ENCODE results near the gene TMCO2. TPM values are rescaled to one million over a fixed set of nuclear protein-coding genes. Genes with fewer than 3 reads are reported as not detected.
A peak's percentile ranks its signal among the peaks of the same experiment; 100 is the strongest.
"Not testable (repeated sequence)": the region's sequence is repeated elsewhere in the genome, so short reads cannot be mapped to it uniquely, and the experiment has no call there.

Gene TMCO2
- total RNA-seq (2014; rRNA removed; shearing (Covaris generic); ENCODE audit: low replicate concordance) = not detected in 2 replicates

GRCh38 chr1:40247655-40248054 lies at the start of gene TMCO2:
TSS of gene TMCO2 (plus strand) at chr1:40247937. CDS start at chr1:40247994, 57 bp downstream.
- H3K4me1 ChIP-seq (ENCODE audit: low read length) = peaks cover 3% of the 10 kb centered on the region; the same call in 1 of the 2 replicates
- H3K4me2 ChIP-seq (ENCODE audit: low read depth, low read length, poor library complexity, severe bottlenecking) = no peak within 1 kb of the TSS
- no peak within 1 kb of the TSS for H3K27ac ChIP-seq (ENCODE audit: low read length)
- no peak for DNase-seq
- H3K27me3 ChIP-seq (ENCODE audit: low read length) = no peaks in the 10 kb centered on the region
- H3K9ac ChIP-seq (ENCODE audit: low read length) = no peak within 1 kb of the TSS
- no peaks in the 10 kb centered on the region for H3K36me3 ChIP-seq (ENCODE audit: insufficient read depth, low read length)
- H3K9me2 ChIP-seq (replicated peaks; ENCODE audit: insufficient read depth, low read length) = no peaks in the 10 kb centered on the region
- H3K4me3 ChIP-seq (ENCODE audit: low read length) = no peak within 1 kb of the TSS
- H3K79me2 ChIP-seq (ENCODE audit: low read length) = no peaks in the 10 kb centered on the region
- H4K20me1 ChIP-seq (ENCODE audit: insufficient read depth, low read depth, low read length) = no peaks in the 10 kb centered on the region
- H2AFZ ChIP-seq (ENCODE audit: low read length) = no peak within 1 kb of the TSS
- H3K9me3 ChIP-seq (ENCODE audit: low read length) = no peaks in the 10 kb centered on the region

- peaks cover 64% of the 10 kb centered on the region for H3K79me2 ChIP-seq (ENCODE audit: low read length)
- no peaks in the 10 kb centered on the region for H4K20me1 ChIP-seq (ENCODE audit: insufficient read depth, low read depth, low read length)
- H3K9me3 ChIP-seq (ENCODE audit: low read length) = no peaks in the 10 kb centered on the region
- H3K27ac ChIP-seq (ENCODE audit: low read length) = no peak overlapping the region
- no peak overlapping the region for H3K9ac ChIP-seq (ENCODE audit: low read length)
- H3K36me3 ChIP-seq (ENCODE audit: insufficient read depth, low read length) = peaks cover 31% of the 10 kb centered on the region; the same call in 1 of the 2 replicates
- no peaks in the 10 kb centered on the region for H3K27me3 ChIP-seq (ENCODE audit: low read length)
- H3K4me2 ChIP-seq (ENCODE audit: low read depth, low read length, poor library complexity, severe bottlenecking) = no peak overlapping the region
- H2AFZ ChIP-seq (ENCODE audit: low read length) = no peak overlapping the region
- DNase-seq = no peak
- H3K4me3 ChIP-seq (ENCODE audit: low read length) = no peak overlapping the region
- no peaks in the 10 kb centered on the region for H3K4me1 ChIP-seq (ENCODE audit: low read length)
- H3K9me2 ChIP-seq (replicated peaks; ENCODE audit: insufficient read depth, low read length) = no peaks in the 10 kb centered on the region
Observed at GRCh38 chr1:40199126-40199525, 48.6 kb upstream of the TMCO2 start.

- Histone ChIP-seq H3K9me2 (replicated peaks; ENCODE audit: insufficient read depth, low read length) (no peaks in the 10 kb centered on the region), H2AFZ (ENCODE audit: low read length) (no peak overlapping the region), H3K4me2 (ENCODE audit: low read depth, low read length, poor library complexity, severe bottlenecking) (no peak overlapping the region), H3K9me3 (ENCODE audit: low read length) (no peaks in the 10 kb centered on the region), H3K36me3 (ENCODE audit: insufficient read depth, low read length) (peaks cover 20% of the 10 kb centered on the region), H4K20me1 (ENCODE audit: insufficient read depth, low read depth, low read length) (no peaks in the 10 kb centered on the region), H3K9ac (ENCODE audit: low read length) (no peak overlapping the region), H3K27me3 (ENCODE audit: low read length) (no peaks in the 10 kb centered on the region), H3K27ac (ENCODE audit: low read length) (no peak overlapping the region), H3K4me3 (ENCODE audit: low read length) (no peak overlapping the region), H3K79me2 (ENCODE audit: low read length) (peaks cover 73% of the 10 kb centered on the region), H3K4me1 (ENCODE audit: low read length) (peaks cover 6% of the 10 kb centered on the region)
- no peak for DNase-seq
Observed at GRCh38 chr1:40204856-40205255, 42.9 kb upstream of the TMCO2 start.

GRCh38 chr1:40210511-40211204 lies 37.1 kb upstream of the TMCO2 start:
- H3K36me3 ChIP-seq (ENCODE audit: insufficient read depth, low read length) = peaks cover 25% of the 10 kb centered on the region
- peaks cover 85% of the 10 kb centered on the region for H3K79me2 ChIP-seq (ENCODE audit: low read length)

GRCh38 chr1:40218333-40218732 lies 29.4 kb upstream of the TMCO2 start:
- no peaks in the 10 kb centered on the region for H4K20me1 ChIP-seq (ENCODE audit: insufficient read depth, low read depth, low read length)
- peaks cover 53% of the 10 kb centered on the region for H3K4me1 ChIP-seq (ENCODE audit: low read length)
- H3K9me3 ChIP-seq (ENCODE audit: low read length) = no peaks in the 10 kb centered on the region
- H3K79me2 ChIP-seq (ENCODE audit: low read length) = peaks cover 64% of the 10 kb centered on the region
- peaks cover 9% of the 10 kb centered on the region; the same call in 1 of the 2 replicates for H3K36me3 ChIP-seq (ENCODE audit: insufficient read depth, low read length)
- no peaks in the 10 kb centered on the region for H3K27me3 ChIP-seq (ENCODE audit: low read length)
- no peak overlapping the region for H2AFZ ChIP-seq (ENCODE audit: low read length)
- H3K27ac ChIP-seq (ENCODE audit: low read length) = peak overlapping the region; percentile 50; the same call in 1 of the 2 replicates
- DNase-seq = no peak
- H3K4me2 ChIP-seq (ENCODE audit: low read depth, low read length, poor library complexity, severe bottlenecking) = no peak overlapping the region
- H3K4me3 ChIP-seq (ENCODE audit: low read length) = no peak overlapping the region
- H3K9me2 ChIP-seq (replicated peaks; ENCODE audit: insufficient read depth, low read length) = no peaks in the 10 kb centered on the region
- H3K9ac ChIP-seq (ENCODE audit: low read length) = no peak overlapping the region

More at GRCh38 chr1:40210511-40211204, 37.1 kb upstream of the TMCO2 start:
- no peak overlapping the region for H3K4me2 ChIP-seq (ENCODE audit: low read depth, low read length, poor library complexity, severe bottlenecking)
- no peak overlapping the region for H3K4me3 ChIP-seq (ENCODE audit: low read length)
- H3K9ac ChIP-seq (ENCODE audit: low read length) = no peak overlapping the region
- H3K27me3 ChIP-seq (ENCODE audit: low read length) = no peaks in the 10 kb centered on the region
- no peaks in the 10 kb centered on the region for H3K9me2 ChIP-seq (replicated peaks; ENCODE audit: insufficient read depth, low read length)
- no peak overlapping the region for H3K27ac ChIP-seq (ENCODE audit: low read length)
- H2AFZ ChIP-seq (ENCODE audit: low read length) = no peak overlapping the region
- no peaks in the 10 kb centered on the region for H3K9me3 ChIP-seq (ENCODE audit: low read length)
- DNase-seq = no peak
- H3K4me1 ChIP-seq (ENCODE audit: low read length) = no peaks in the 10 kb centered on the region
- H4K20me1 ChIP-seq (ENCODE audit: insufficient read depth, low read depth, low read length) = no peaks in the 10 kb centered on the region

GRCh38 chr1:40221471-40221905 lies 26.2 kb upstream of the TMCO2 start:
- not testable (repeated sequence) for H3K4me3 ChIP-seq (ENCODE audit: low read length); H3K27ac ChIP-seq (ENCODE audit: low read length); H2AFZ ChIP-seq (ENCODE audit: low read length); H3K9ac ChIP-seq (ENCODE audit: low read length); H4K20me1 ChIP-seq (ENCODE audit: insufficient read depth, low read depth, low read length); H3K27me3 ChIP-seq (ENCODE audit: low read length); H3K9me3 ChIP-seq (ENCODE audit: low read length); H3K36me3 ChIP-seq (ENCODE audit: insufficient read depth, low read length); DNase-seq; H3K4me2 ChIP-seq (ENCODE audit: low read depth, low read length, poor library complexity, severe bottlenecking); H3K9me2 ChIP-seq (replicated peaks; ENCODE audit: insufficient read depth, low read length)
- Histone ChIP-seq H3K79me2 (ENCODE audit: low read length) (peaks cover 67% of the 10 kb centered on the region), H3K4me1 (ENCODE audit: low read length) (peaks cover 60% of the 10 kb centered on the region)

GRCh38 chr1:40221977-40222772 lies 25.6 kb upstream of the TMCO2 start:
- H3K9me2 ChIP-seq (replicated peaks; ENCODE audit: insufficient read depth, low read length) = no peaks in the 10 kb centered on the region
- H3K4me3 ChIP-seq (ENCODE audit: low read length) = no peak overlapping the region
- peaks cover 69% of the 10 kb centered on the region for H3K79me2 ChIP-seq (ENCODE audit: low read length)
- H3K9ac ChIP-seq (ENCODE audit: low read length) = no peak overlapping the region
- peaks cover 60% of the 10 kb centered on the region for H3K4me1 ChIP-seq (ENCODE audit: low read length)
- H3K4me2 ChIP-seq (ENCODE audit: low read depth, low read length, poor library complexity, severe bottlenecking) = peak overlapping the region; percentile 8
- H2AFZ ChIP-seq (ENCODE audit: low read length) = no peak overlapping the region
- H3K9me3 ChIP-seq (ENCODE audit: low read length) = no peaks in the 10 kb centered on the region
- H4K20me1 ChIP-seq (ENCODE audit: insufficient read depth, low read depth, low read length) = no peaks in the 10 kb centered on the region
- peak overlapping the region; percentile 3; the same call in 1 of the 2 replicates for H3K27ac ChIP-seq (ENCODE audit: low read length)
- H3K36me3 ChIP-seq (ENCODE audit: insufficient read depth, low read length) = peaks cover 9% of the 10 kb centered on the region; the same call in 1 of the 2 replicates
- DNase-seq = no peak
- H3K27me3 ChIP-seq (ENCODE audit: low read length) = no peaks in the 10 kb centered on the region

- Histone ChIP-seq H3K79me2 (ENCODE audit: low read length) (peaks cover 66% of the 10 kb centered on the region), H3K27me3 (ENCODE audit: low read length) (no peaks in the 10 kb centered on the region), H3K4me3 (ENCODE audit: low read length) (no peak overlapping the region), H3K9me3 (ENCODE audit: low read length) (no peaks in the 10 kb centered on the region), H3K4me2 (ENCODE audit: low read depth, low read length, poor library complexity, severe bottlenecking) (no peak overlapping the region), H4K20me1 (ENCODE audit: insufficient read depth, low read depth, low read length) (no peaks in the 10 kb centered on the region), H2AFZ (ENCODE audit: low read length) (no peak overlapping the region), H3K36me3 (ENCODE audit: insufficient read depth, low read length) (peaks cover 16% of the 10 kb centered on the region; the same call in 1 of the 2 replicates), H3K9ac (ENCODE audit: low read length) (no peak overlapping the region), H3K9me2 (replicated peaks; ENCODE audit: insufficient read depth, low read length) (no peaks in the 10 kb centered on the region), H3K4me1 (ENCODE audit: low read length) (peaks cover 46% of the 10 kb centered on the region), H3K27ac (ENCODE audit: low read length) (no peak overlapping the region)
- DNase-seq = no peak
Observed at GRCh38 chr1:40224040-40224439, 23.7 kb upstream of the TMCO2 start.
